SK-N-SH (cell line): ENCODE measurements around the gene APOD. TPM values are rescaled to one million over a fixed set of nuclear protein-coding genes. Genes with fewer than 3 reads are reported as not detected.

Experiments
- CTCF ChIA-PET: fragments of 300-600, 350-600 bp; formaldehyde crosslinking; extraction: SDS; loops from one replicate; lab custom pipeline; 2021; lab: Yijun Ruan, JAX
- POLR2A ChIA-PET: fragments of 350-600 bp; sonication (Branson Sonifier 250); formaldehyde crosslinking; extraction: SDS; loops from one replicate; lab custom pipeline; 2020; ENCODE audit warnings: antibody characterized with exemption, inconsistent platforms; lab: Yijun Ruan, JAX
- DNase-seq: peaks from one replicate; pipeline ENCODE4 v3.0.0; 2012
- H2AFZ ChIP-seq: fragments of 200-600 bp; sonication (generic); 2 replicates; pipeline ENCODE4 v1.8.1; 2016; ENCODE audit warnings: antibody characterized with exemption, mild to moderate bottlenecking, low read depth
- H3F3A ChIP-seq: fragments of 200-600 bp; sonication (generic); replicated peaks from 2 replicates; pipeline ENCODE3; 2016; ENCODE audit warnings: antibody characterized with exemption, mild to moderate bottlenecking; ENCODE audit not compliant: insufficient read depth
- H3K27ac ChIP-seq, 2 experiments: fragments of 200-500 bp in 1 of 2; fragments of 200-600 bp in 1 of 2; sonication (Bioruptor generic) in 1 of 2; sonication (generic), shearing (Covaris generic) in 1 of 2; 2 replicates each; pipeline versions ENCODE4 v1.5.1 to v1.6.1; 2014 to 2016; ENCODE audit warnings: low read depth in 2 of 2, inconsistent platforms in 1 of 2, low read length in 1 of 2, mild to moderate bottlenecking in 1 of 2, mixed read lengths in 1 of 2
- H3K27me3 ChIP-seq: fragments of 200-600 bp; sonication (generic), shearing (Covaris generic); 2 replicates; pipeline ENCODE4 v1.6.1; 2016; ENCODE audit warnings: mixed run types; ENCODE audit not compliant: insufficient read depth
- H3K36me3 ChIP-seq, 2 experiments: fragments of 200-500 bp in 1 of 2; fragments of 200-600 bp in 1 of 2; sonication (Bioruptor generic) in 1 of 2; sonication (generic) in 1 of 2; replicated peaks in 1 of 2; 2 replicates each; pipeline versions ENCODE3 to v1.5.1; 2014 to 2016; ENCODE audit warnings: low read length in 1 of 2, mild to moderate bottlenecking in 1 of 2; ENCODE audit not compliant: insufficient read depth in 2 of 2, control insufficient read depth in 1 of 2
- H3K4me1 ChIP-seq, 2 experiments: fragments of 200-500 bp in 1 of 2; fragments of 200-600 bp in 1 of 2; sonication (Bioruptor generic) in 1 of 2; sonication (generic), shearing (Covaris generic) in 1 of 2; 2 replicates each; pipeline versions ENCODE4 v1.5.1 to v1.6.1; 2014 to 2016; ENCODE audit warnings: low read depth in 1 of 2, low read length in 1 of 2, mixed run types in 1 of 2; ENCODE audit not compliant: insufficient read depth in 2 of 2, control insufficient read depth in 1 of 2
- H3K4me2 ChIP-seq: fragments of 200-600 bp; sonication (generic), shearing (Covaris generic); 2 replicates; pipeline ENCODE4 v1.6.1; 2017; ENCODE audit warnings: mixed run types
- H3K4me3 ChIP-seq, 2 experiments: fragments of 200-500 bp in 1 of 2; fragments of 200-600 bp in 1 of 2; sonication (Bioruptor generic) in 1 of 2; sonication (generic), shearing (Covaris generic) in 1 of 2; 2 replicates each; pipeline versions ENCODE4 v1.5.1 to v1.8.1; 2014 to 2016; ENCODE audit warnings: low read depth in 2 of 2, inconsistent platforms in 1 of 2, low read length in 1 of 2, mild to moderate bottlenecking in 1 of 2, mixed read lengths in 1 of 2, moderate library complexity in 1 of 2
- H3K79me2 ChIP-seq: fragments of 200-600 bp; sonication (generic); 2 replicates; pipeline ENCODE4 v1.8.1; 2017; ENCODE audit warnings: mild to moderate bottlenecking; ENCODE audit not compliant: insufficient read depth
- H3K9ac ChIP-seq: fragments of 200-600 bp; sonication (generic); 2 replicates; pipeline ENCODE4 v1.6.1; 2017; ENCODE audit warnings: mixed run types
- H3K9me2 ChIP-seq: fragments of 200-600 bp; sonication (generic); 2 replicates; pipeline ENCODE4 v1.6.1; 2017; ENCODE audit warnings: mixed run types
- H3K9me3 ChIP-seq: fragments of 200-600 bp; sonication (generic); 2 replicates; pipeline ENCODE4 v1.6.1; 2017; ENCODE audit warnings: mixed run types, mild to moderate bottlenecking, moderate library complexity
- H4K20me1 ChIP-seq: fragments of 200-600 bp; sonication (generic); 2 replicates; pipeline ENCODE4 v1.6.1; 2017; ENCODE audit warnings: mild to moderate bottlenecking, mixed run types; ENCODE audit not compliant: insufficient read depth
- EP300 ChIP-seq, 2 experiments: IDR thresholded peaks; 2 replicates each; pipeline versions ENCODE4 v1.4.0 to v1.6.1; 2012; ENCODE audit warnings: borderline replicate concordance in 1 of 2, low read depth in 1 of 2, low read length in 1 of 2
- GABPA ChIP-seq: IDR thresholded peaks from 2 replicates; pipeline ENCODE4 v1.4.0; 2012; ENCODE audit warnings: low read depth, mild to moderate bottlenecking
- JUND ChIP-seq: IDR thresholded peaks from 2 replicates; pipeline ENCODE4 v1.4.0; 2012
- MEF2A ChIP-seq: IDR thresholded peaks from 2 replicates; pipeline ENCODE4 v1.4.0; 2012; ENCODE audit warnings: low read depth, borderline replicate concordance
- MXI1 ChIP-seq: IDR thresholded peaks from 2 replicates; pipeline ENCODE4 v1.6.1; 2012; ENCODE audit warnings: mild to moderate bottlenecking, low read depth, low read length, improper control_type of control experiment
- NFIC ChIP-seq: IDR thresholded peaks from 2 replicates; pipeline ENCODE4 v1.4.0; 2012; ENCODE audit warnings: borderline replicate concordance
- NRF1 ChIP-seq: IDR thresholded peaks from 2 replicates; pipeline ENCODE4 v1.6.1; 2012; ENCODE audit warnings: low read depth, mild to moderate bottlenecking, low read length
- RAD21 ChIP-seq: IDR thresholded peaks from 2 replicates; pipeline ENCODE4 v1.6.1; 2012; ENCODE audit warnings: mild to moderate bottlenecking, low read length
- RFX5 ChIP-seq: IDR thresholded peaks from 2 replicates; pipeline ENCODE4 v1.6.1; 2012; ENCODE audit warnings: mild to moderate bottlenecking, improper control_type of control experiment, low read length
- RXRA ChIP-seq: IDR thresholded peaks from 2 replicates; pipeline ENCODE4 v1.4.0; 2012; ENCODE audit warnings: low read depth, mild to moderate bottlenecking, borderline replicate concordance
- TCF12 ChIP-seq: IDR thresholded peaks from 2 replicates; pipeline ENCODE4 v1.4.0; 2012
- WGBS: methylation state at CpG from one replicate; pipeline ENCODE4 v1.1.6; 2017; ENCODE audit warnings: low lambda C conversion rate; 5-methylcytosine and 5-hydroxymethylcytosine counted together
- polyA plus RNA-seq, 3 experiments: library from polyadenylated mRNA; depleted of rRNA; stranded (reverse); fragments of >200 nt; gene quantifications; 2 replicates each; pipeline ENCODE4 v1.2.3, GENCODE V29; 2012
- TF ChIP-seq, protein P1 (sequence below): fragments of 150-350 bp; IDR thresholded peaks from 2 replicates; pipeline ENCODE4 v1.6.1; 2016; ENCODE audit warnings: mild to moderate bottlenecking, low read depth, low read length
- TF ChIP-seq, protein P2 (sequence below): IDR thresholded peaks from 2 replicates; pipeline ENCODE4 v1.4.0; 2012; ENCODE audit warnings: low read depth, borderline replicate concordance

APOD gene
- polyA plus RNA-seq, 1 of the 3 experiments (the other 2 are of a cell fraction), result 0.05 TPM

DNA sequence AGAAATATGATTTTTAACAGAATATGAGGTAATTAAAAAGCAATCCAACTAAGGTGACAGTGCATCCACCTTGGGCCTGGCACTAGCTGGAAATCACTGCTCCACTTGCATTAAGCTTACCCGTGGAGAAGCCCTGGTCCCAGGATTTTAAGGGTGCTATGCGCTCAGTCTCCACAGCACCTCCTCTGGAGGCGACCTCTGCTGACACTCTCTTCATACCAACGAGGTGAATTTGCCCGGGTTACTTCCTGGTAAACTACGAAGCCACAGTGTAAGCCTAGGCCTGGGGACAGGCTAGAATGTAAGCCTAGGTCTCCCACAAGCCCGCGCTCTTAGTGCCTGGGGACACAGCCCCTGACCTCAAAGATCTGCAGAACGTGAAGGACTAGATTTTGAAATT lies 793 bp downstream of the APOD start:
- no peak overlapping the region for H3K9ac ChIP-seq
- WGBS, result 71% methylated on average over 9 of the region's 9 CpGs
- TF ChIP-seq, protein P1, sequence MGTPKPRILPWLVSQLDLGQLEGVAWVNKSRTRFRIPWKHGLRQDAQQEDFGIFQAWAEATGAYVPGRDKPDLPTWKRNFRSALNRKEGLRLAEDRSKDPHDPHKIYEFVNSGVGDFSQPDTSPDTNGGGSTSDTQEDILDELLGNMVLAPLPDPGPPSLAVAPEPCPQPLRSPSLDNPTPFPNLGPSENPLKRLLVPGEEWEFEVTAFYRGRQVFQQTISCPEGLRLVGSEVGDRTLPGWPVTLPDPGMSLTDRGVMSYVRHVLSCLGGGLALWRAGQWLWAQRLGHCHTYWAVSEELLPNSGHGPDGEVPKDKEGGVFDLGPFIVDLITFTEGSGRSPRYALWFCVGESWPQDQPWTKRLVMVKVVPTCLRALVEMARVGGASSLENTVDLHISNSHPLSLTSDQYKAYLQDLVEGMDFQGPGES, result no peak
- TF ChIP-seq, protein P2, sequence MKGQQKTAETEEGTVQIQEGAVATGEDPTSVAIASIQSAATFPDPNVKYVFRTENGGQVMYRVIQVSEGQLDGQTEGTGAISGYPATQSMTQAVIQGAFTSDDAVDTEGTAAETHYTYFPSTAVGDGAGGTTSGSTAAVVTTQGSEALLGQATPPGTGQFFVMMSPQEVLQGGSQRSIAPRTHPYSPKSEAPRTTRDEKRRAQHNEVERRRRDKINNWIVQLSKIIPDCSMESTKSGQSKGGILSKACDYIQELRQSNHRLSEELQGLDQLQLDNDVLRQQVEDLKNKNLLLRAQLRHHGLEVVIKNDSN, result no peak
- TF ChIP-seq JUND (no peak), EP300 (IDR thresholded peaks at IDR 0.05; ENCODE audit: borderline replicate concordance in 1 of 2, low read depth in 1 of 2, low read length in 1 of 2) (no peak), MXI1 (no peak), MEF2A (no peak), TCF12 (no peak), RFX5 (no peak), NRF1 (no peak), NFIC (no peak), RAD21 (no peak)
- TF ChIP-seq, all 33 proteins: peak for 0
- POLR2A ChIA-PET, result no interaction called here
- H3K4me1 ChIP-seq, result no peaks in the 10 kb centered on the region
- no peaks in the 10 kb centered on the region for H3K36me3 ChIP-seq
- CTCF ChIA-PET, result interaction anchor here (1.0 kb wide), 1 partner anchor 13 kb away, joined by 3 read pairs; no protein-coding TSS in a partner anchor
- no peak overlapping the region for H3K27ac ChIP-seq
- no peaks in the 10 kb centered on the region for H3K79me2 ChIP-seq
- no peaks in the 10 kb centered on the region for H3K27me3 ChIP-seq
- H3K4me2 ChIP-seq, result no peak overlapping the region
- H3K9me2 ChIP-seq, result no peaks in the 10 kb centered on the region
- no peak overlapping the region for H3K4me3 ChIP-seq
- H2AFZ ChIP-seq, result no peak overlapping the region
- no peaks in the 10 kb centered on the region for H4K20me1 ChIP-seq
- no peaks in the 10 kb centered on the region for H3K9me3 ChIP-seq
- H3F3A ChIP-seq, result peaks cover 3% of the 10 kb centered on the region
- no peak for DNase-seq

DNA sequence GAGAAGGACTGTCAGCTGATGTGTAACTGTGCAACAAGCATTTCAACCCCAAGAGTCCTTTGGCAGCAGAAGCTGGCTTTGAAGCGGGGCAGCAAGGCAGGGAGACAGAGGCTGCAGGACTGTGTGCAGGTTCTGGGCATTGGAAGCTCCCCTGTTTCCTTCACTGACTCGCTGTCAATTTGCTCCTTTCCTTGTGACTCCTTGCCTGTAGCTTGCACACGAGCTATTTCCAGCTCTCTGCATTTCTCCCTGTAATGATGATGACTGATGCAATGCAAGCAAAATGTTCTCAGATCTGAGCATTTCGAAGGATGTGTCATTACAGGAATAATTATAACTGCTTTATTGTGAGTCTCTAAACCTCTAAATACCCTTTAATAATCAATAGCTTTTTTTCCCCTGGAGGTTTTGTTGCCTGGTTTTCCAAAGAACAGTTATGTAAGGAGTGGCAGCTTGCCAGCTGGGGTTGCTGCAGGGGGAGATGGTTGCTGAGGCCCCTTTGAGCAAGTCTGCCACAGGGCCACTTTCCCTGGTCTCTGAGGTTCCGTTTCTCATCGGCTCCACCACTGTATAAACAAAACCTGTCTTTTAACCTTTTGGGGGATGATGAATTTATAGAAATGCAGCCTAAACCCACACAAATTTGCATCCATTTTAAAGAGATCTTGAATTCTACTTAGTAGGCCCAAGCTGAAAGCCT lies 2.8 kb downstream of the APOD start:
- DNase-seq, result no peak
- H3K4me3 ChIP-seq, result no peak overlapping the region
- no peaks in the 10 kb centered on the region for H3K4me1 ChIP-seq
- no peaks in the 10 kb centered on the region for H3K36me3 ChIP-seq
- no peaks in the 10 kb centered on the region for H4K20me1 ChIP-seq
- H3K9ac ChIP-seq, result no peak overlapping the region
- POLR2A ChIA-PET, result interaction anchor here (0.8 kb wide), 1 partner anchor 10 kb away, joined by 3 read pairs; no protein-coding TSS in a partner anchor
- H3K79me2 ChIP-seq, result no peaks in the 10 kb centered on the region
- 50% methylated on average over 6 of the region's 6 CpGs for WGBS
- no peak overlapping the region for H2AFZ ChIP-seq
- H3K9me3 ChIP-seq, result no peaks in the 10 kb centered on the region
- H3K4me2 ChIP-seq, result no peak overlapping the region
- H3K9me2 ChIP-seq, result no peaks in the 10 kb centered on the region
- no peaks in the 10 kb centered on the region for H3K27me3 ChIP-seq
- no peak overlapping the region for H3K27ac ChIP-seq
- H3F3A ChIP-seq, result peaks cover 3% of the 10 kb centered on the region
- CTCF ChIA-PET, result interaction anchor here (0.8 to 1.3 kb wide), 2 partner anchors 25 to 909 kb away, joined by 3 read pairs; partner anchors contain the start of gene LSG1
- TF ChIP-seq RXRA, result no peak
- no peak for TF ChIP-seq GABPA
